OCI-LY7 (cell line): Measurements from ENCODE around the gene NAPA. TPM values are rescaled to one million over a fixed set of nuclear protein-coding genes. Genes with fewer than 3 reads are reported as not detected.

Experiments
- Bru-seq: library from RNA; stranded (reverse); fragments of 400-500 nt; gene quantifications from one replicate; lab custom pipeline; 2021; lab: Mats Ljungman, UMichigan
- BruChase-seq, 2 experiments: library from RNA; stranded (reverse); fragments of 400-500 nt; gene quantifications; one replicate each; lab custom pipeline; 2021; lab: Mats Ljungman, UMichigan
- BruUV-seq: library from RNA; stranded (reverse); fragments of 400-500 nt; replicated peaks from 2 replicates; lab custom pipeline; 2021; lab: Mats Ljungman, UMichigan
- CTCF ChIA-PET: fragments of 300-600 bp; sonication (Branson Sonifier 250); formaldehyde crosslinking; loops from one replicate; lab custom pipeline; 2022; ENCODE audit warnings: antibody characterized with exemption; ENCODE audit not compliant: unreplicated experiment; lab: Charles Lee
- POLR2A ChIA-PET: fragments of 300-600 bp; sonication (Branson Sonifier 250); formaldehyde crosslinking; loops from one replicate; lab custom pipeline; 2022; ENCODE audit warnings: antibody characterized with exemption; lab: Charles Lee
- DNase-seq: peaks from one replicate; pipeline ENCODE4 v3.0.0-alpha.2; 2015; ENCODE audit warnings: low spot score
- H2AFZ ChIP-seq: fragments of 200-600 bp; sonication (generic), shearing (Covaris generic); 2 replicates; pipeline ENCODE4 v1.6.1; 2014; ENCODE audit warnings: mild to moderate bottlenecking, antibody characterized with exemption, low read length, moderate library complexity
- H3K27ac ChIP-seq: fragments of 200-600 bp; sonication (generic); 2 replicates; pipeline ENCODE4 v1.5.1; 2014; ENCODE audit warnings: mixed run types, low read depth, mild to moderate bottlenecking, moderate library complexity, low read length, inconsistent platforms; ENCODE audit not compliant: poor library complexity, severe bottlenecking
- H3K36me3 ChIP-seq: fragments of 200-600 bp; sonication (generic); 2 replicates; pipeline ENCODE4 v1.6.1; 2014; ENCODE audit warnings: mild to moderate bottlenecking, antibody characterized with exemption, low read length, moderate library complexity, mixed read lengths; ENCODE audit not compliant: insufficient read depth
- H3K4me1 ChIP-seq: fragments of 200-600 bp; sonication (generic); 2 replicates; pipeline ENCODE4 v1.5.1; 2014; ENCODE audit warnings: mild to moderate bottlenecking, low read length; ENCODE audit not compliant: insufficient read depth, poor library complexity, severe bottlenecking
- H3K4me2 ChIP-seq: fragments of 200-600 bp; sonication (generic); 2 replicates; pipeline ENCODE4 v1.6.1; 2014; ENCODE audit warnings: mild to moderate bottlenecking, low read length
- H3K4me3 ChIP-seq: fragments of 200-600 bp; sonication (generic); 2 replicates; pipeline ENCODE4 v1.5.1; 2014; ENCODE audit warnings: mild to moderate bottlenecking, low read depth, low read length; ENCODE audit not compliant: poor library complexity, severe bottlenecking
- H3K79me2 ChIP-seq: fragments of 200-600 bp; sonication (generic); 2 replicates; pipeline ENCODE4 v1.6.1; 2016; ENCODE audit warnings: low read depth, mild to moderate bottlenecking, low read length, moderate library complexity, mixed read lengths; ENCODE audit not compliant: insufficient read depth
- H3K9me2 ChIP-seq: fragments of 200-600 bp; sonication (generic); 2 replicates; pipeline ENCODE4 v1.6.1; 2016; ENCODE audit warnings: mild to moderate bottlenecking, low read length, mixed read lengths; ENCODE audit not compliant: insufficient read depth
- H3K9me3 ChIP-seq: fragments of 200-600 bp; sonication (generic); 2 replicates; pipeline ENCODE4 v1.6.1; 2014; ENCODE audit warnings: mild to moderate bottlenecking, mixed run types, low read length, mixed read lengths
- H4K20me1 ChIP-seq: fragments of 200-600 bp; sonication (generic); 2 replicates; pipeline ENCODE4 v1.6.1; 2014; ENCODE audit warnings: mild to moderate bottlenecking, antibody characterized with exemption, low read length, moderate library complexity, mixed read lengths; ENCODE audit not compliant: insufficient read depth
- EZH2phosphoT487 ChIP-seq: fragments of 200-600 bp; sonication (generic); IDR thresholded peaks from 2 replicates; pipeline ENCODE4 v1.6.1; 2018; ENCODE audit warnings: low read depth, borderline replicate concordance, mild to moderate bottlenecking, mixed run types, antibody characterized with exemption, low read length, moderate library complexity, mixed read lengths
- intact Hi-C: fragments of 100-400 bp; cut with micrococcal nuclease; formaldehyde crosslinking; loops from one replicate; pipeline ENCODE4 v1.10.0; 2022; ENCODE audit not compliant: unreplicated experiment
- long read RNA-seq: library from polyadenylated mRNA; stranded (forward); transcript quantifications from one replicate; pipeline ENCODE4 v2.0.0, GENCODE V29; 2022
- total RNA-seq, 2 experiments: library from RNA; depleted of rRNA in 1 of 2; stranded (reverse); fragments of >200 nt in 1 of 2; shearing (Covaris generic) in 1 of 2; gene quantifications; 2 replicates each; pipeline ENCODE4 v1.2.3, GENCODE V29; 2014 to 2022
- TF ChIP-seq, protein P1 (sequence below): fragments of 200-600 bp; sonication (generic); conservative IDR thresholded peaks from 2 replicates; pipeline ENCODE4 v1.5.1; 2014; ENCODE audit warnings: mild to moderate bottlenecking, antibody characterized with exemption, low read length, moderate library complexity, mixed read lengths

Gene NAPA
- total RNA-seq (2014; rRNA removed; shearing (Covaris generic)), result 54.7 and 71.4 TPM in 2 replicates
- total RNA-seq (2022), result 56.5 and 63.1 TPM in 2 replicates
- Bru-seq, nascent RNA, result percentile 59 among the genes with signal in this experiment
- BruChase-seq, experiment 1, labeled RNA remaining after a 6-hour chase, result percentile 76 among the genes with signal in this experiment
- percentile 70 among the genes with signal in this experiment for BruChase-seq, experiment 2, labeled RNA remaining after a 2-hour chase
- long read RNA-seq, transcript NAPA-205 (9 exons, 1,417 nt), result minor isoform, 10 of 141 reads
- long read RNA-seq, transcript NAPA-201 (11 exons, 1,839 nt), result major isoform, 95 of 141 reads
- long read RNA-seq, partial matches to known transcripts, result 5 of 141 reads
- long read RNA-seq, other reads (novel, unspliced or antisense), result 31 of 141 reads

DNA sequence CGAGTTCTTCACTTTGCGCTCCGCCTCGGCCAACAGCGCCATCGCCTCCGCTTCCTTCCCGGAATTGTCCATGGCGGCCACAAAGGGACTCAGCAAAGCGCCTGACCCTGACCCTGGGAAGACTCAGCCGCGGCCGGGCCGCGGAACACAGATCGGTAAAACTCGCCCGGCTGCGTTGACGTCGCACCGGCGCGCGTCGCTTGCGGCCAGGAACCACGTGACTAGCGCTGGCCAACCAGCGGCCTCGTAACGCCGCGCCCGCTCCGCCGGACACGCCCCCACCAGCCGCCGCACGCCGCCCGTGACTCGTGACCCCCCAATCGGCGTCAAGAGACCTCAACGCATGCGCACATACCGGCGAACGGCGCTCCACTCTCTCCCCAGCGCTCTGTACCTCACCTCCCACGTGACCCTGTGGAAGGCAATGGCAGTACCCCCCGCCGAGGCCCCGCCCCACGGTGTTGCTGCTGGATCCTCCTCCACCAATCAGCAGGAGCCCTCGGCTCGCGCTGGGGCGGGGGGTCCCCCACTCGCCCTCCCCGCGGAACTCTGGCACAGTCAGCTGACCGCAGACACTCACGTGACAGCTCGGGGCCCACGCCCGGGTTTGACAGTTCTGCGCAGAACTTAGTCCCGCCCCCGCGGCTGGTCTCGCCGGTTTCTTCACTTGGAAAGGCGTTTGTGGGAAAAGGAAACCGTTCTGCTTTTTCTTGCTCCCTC is at the start of gene NAPA:
Gene NAPA, minus strand, starts transcription at position 195 of the 720 bp plus-strand sequence. Its CDS starts 123 bp downstream, at position 72.
- Histone ChIP-seq H3K9me2 (no peaks in the 10 kb centered on the region), H3K27ac (peak within 1 kb of the TSS; percentile 85), H3K9me3 (no peaks in the 10 kb centered on the region), H3K4me3 (peak within 1 kb of the TSS; percentile 82), H2AFZ (peak within 1 kb of the TSS; percentile 50; the same call in 1 of the 2 replicates), H3K79me2 (peaks cover 42% of the 10 kb centered on the region), H3K4me1 (peaks cover 76% of the 10 kb centered on the region), H4K20me1 (no peaks in the 10 kb centered on the region), H3K4me2 (peak within 1 kb of the TSS; percentile 99), H3K36me3 (no peaks in the 10 kb centered on the region; the same call in 1 of the 2 replicates)
- TF ChIP-seq EZH2phosphoT487, result no peak
- TF ChIP-seq, protein P1, sequence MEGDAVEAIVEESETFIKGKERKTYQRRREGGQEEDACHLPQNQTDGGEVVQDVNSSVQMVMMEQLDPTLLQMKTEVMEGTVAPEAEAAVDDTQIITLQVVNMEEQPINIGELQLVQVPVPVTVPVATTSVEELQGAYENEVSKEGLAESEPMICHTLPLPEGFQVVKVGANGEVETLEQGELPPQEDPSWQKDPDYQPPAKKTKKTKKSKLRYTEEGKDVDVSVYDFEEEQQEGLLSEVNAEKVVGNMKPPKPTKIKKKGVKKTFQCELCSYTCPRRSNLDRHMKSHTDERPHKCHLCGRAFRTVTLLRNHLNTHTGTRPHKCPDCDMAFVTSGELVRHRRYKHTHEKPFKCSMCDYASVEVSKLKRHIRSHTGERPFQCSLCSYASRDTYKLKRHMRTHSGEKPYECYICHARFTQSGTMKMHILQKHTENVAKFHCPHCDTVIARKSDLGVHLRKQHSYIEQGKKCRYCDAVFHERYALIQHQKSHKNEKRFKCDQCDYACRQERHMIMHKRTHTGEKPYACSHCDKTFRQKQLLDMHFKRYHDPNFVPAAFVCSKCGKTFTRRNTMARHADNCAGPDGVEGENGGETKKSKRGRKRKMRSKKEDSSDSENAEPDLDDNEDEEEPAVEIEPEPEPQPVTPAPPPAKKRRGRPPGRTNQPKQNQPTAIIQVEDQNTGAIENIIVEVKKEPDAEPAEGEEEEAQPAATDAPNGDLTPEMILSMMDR, result no peak
- BruUV-seq, result no TSS peak
- DNase-seq, result peak; percentile 100
- POLR2A ChIA-PET, result interaction anchor here (0.9 kb wide), 1 partner anchor 10 kb away, joined by 3 read pairs; no protein-coding TSS in a partner anchor
- CTCF ChIA-PET, result no interaction called here
- intact Hi-C loops, result loop anchor here (1.0 to 5.0 kb wide), 5 partner anchors 31 to 228 kb away; partner anchors contain the start of genes BICRA and KPTN

DNA sequence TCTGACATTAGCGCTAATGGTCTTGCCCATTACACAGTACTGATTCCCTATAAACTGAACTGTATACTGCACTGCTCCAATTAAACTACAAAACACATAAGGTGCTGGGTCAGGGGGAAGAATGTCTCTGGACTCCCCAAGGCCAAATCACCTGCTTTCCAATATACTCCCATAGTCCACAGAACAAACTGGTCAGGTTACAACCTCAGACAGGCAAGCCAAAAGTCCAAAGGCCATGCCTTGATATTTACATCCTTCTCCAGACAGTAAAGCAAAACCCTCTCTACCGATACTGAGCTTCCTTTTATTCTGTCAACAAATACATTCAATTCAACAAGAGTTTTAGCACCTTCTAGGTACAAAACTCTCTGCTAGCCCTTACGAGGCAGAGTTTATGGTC is 49.2 kb upstream of the NAPA start:
- no peaks in the 10 kb centered on the region for H4K20me1 ChIP-seq
- H3K9me3 ChIP-seq, result no peaks in the 10 kb centered on the region
- no TSS peak for BruUV-seq
- intact Hi-C loops, result no loop called here
- H3K4me3 ChIP-seq, result no peak overlapping the region
- ChIA-PET CTCF (no interaction called here), POLR2A (no interaction called here)
- H2AFZ ChIP-seq, result no peak overlapping the region
- TF ChIP-seq EZH2phosphoT487, result no peak
- no peaks in the 10 kb centered on the region for H3K79me2 ChIP-seq
- H3K27ac ChIP-seq, result no peak overlapping the region
- H3K36me3 ChIP-seq, result no peaks in the 10 kb centered on the region
- no peak overlapping the region for H3K4me2 ChIP-seq
- peaks cover 7% of the 10 kb centered on the region for H3K4me1 ChIP-seq
- H3K9me2 ChIP-seq, result no peaks in the 10 kb centered on the region
- DNase-seq, result no peak

DNA sequence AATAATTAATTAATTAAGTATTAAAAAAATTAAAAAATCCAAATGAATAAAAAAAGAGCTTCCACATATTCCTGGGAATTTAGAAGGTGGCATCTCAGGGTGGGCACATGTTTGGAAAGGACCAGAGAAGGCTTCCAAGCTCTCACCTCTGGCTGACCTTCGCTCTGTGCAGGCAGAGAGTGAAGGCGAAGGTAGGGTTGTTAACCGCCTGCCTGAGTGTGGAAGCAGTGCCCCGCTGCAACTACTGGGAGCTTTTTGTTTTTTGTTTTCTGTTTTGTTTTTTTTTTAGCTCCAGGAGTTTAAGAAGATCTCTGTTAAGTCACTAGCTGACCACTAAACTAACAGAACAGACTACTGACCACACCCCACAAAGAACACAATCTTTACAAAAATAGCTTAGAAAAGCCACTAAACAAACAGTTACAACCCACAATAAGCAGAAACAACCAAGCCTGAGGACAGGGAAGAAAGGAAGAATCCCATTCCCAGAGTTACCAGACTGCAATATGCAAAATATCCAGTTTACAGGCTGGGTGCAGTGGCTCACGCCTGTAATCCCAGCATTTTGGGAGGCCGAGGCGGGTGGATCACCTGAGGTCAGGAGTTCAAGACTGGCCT is 46.7 kb upstream of the NAPA start:
- Histone ChIP-seq H3K4me2 (no peak overlapping the region), H3K27ac (no peak overlapping the region), H3K36me3 (no peaks in the 10 kb centered on the region), H3K79me2 (no peaks in the 10 kb centered on the region), H3K9me3 (no peaks in the 10 kb centered on the region), H3K9me2 (no peaks in the 10 kb centered on the region), H3K4me3 (no peak overlapping the region), H2AFZ (no peak overlapping the region), H4K20me1 (no peaks in the 10 kb centered on the region), H3K4me1 (peaks cover 7% of the 10 kb centered on the region)
- intact Hi-C loops, result loop anchor here (2.0 kb wide), 1 partner anchor 79 kb away; no protein-coding TSS in a partner anchor
- TF ChIP-seq, protein P1, result no peak
- no peak for TF ChIP-seq EZH2phosphoT487
- POLR2A ChIA-PET, result interaction anchor here (0.6 to 1.1 kb wide), 4 partner anchors 11 to 36 kb away, joined by 3 to 4 read pairs (median 4); no protein-coding TSS in a partner anchor
- no TSS peak for BruUV-seq
- DNase-seq, result no peak
- CTCF ChIA-PET, result no interaction called here
